Measurements from ENCODE around the gene YTHDC1.
"Not testable (repeated sequence)": the region's sequence is repeated elsewhere in the genome, so short reads cannot be mapped to it uniquely, and the experiment has no call there.

Gene YTHDC1

DNA sequence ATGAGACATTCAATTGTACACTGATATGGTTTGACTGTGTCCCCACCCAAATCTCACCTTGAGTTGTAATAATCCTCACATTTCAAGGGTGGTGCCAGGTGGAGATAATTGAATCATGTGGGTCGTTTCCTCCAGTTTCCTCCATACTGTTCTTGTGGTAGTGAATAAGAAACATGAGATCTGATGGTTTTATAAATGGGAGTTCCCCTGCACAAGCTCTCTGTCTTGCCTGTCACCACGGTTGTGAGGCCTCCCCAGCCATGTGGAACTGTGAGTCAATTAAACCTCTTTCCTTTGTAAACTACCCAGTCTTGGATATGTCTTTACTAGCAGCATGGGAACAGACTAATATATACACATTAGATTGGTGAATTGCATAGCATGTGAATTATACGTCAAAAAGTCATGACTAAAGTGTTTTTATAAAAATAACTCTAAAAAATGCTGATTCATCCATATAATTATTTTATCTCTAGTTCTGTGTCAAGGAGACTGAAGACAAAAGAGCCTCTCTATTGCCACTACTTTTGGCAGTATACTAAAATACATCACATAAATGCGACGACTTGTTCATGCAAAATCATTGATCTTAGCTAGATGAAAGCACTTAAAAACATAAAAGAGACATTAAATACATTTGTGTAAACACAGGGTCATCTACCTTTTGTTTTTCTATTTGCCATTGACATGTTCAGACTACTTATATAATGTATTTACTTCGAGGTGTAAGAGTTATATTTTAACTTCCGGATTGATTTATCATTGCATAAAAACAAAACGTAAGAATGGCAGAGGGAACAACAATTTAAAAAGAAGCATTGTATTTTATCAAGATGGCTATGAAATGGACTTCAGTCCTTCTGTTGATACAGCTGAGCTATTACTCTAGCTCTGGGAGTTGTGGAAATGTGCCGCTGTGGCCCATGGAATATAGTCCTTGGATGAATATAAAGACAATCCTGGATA lies 50.1 kb downstream of the YTHDC1 start:
- in situ Hi-C loops (cut with MboI; ENCODE audit: low sequenced_read_pairs), result no loop called here

DNA sequence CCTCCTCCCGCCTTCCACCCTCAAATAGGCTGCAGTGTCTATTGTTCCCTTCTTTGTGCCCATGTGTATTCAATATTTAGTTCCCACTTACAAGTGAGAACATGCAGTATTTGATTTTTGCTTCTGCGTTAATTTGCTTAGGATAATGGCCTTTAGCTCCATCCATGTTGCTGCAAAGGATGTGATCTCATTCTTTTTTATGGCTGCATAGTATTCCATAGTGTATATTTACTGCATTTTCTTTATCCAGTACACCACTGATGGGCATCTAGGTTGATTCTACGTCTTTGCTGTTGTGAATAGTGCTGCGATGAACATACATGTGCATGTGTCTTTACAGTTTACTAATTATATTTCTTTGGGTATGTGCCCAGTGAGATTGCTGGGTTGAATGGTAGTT lies 52.8 kb downstream of the YTHDC1 start:
- in situ Hi-C loops (cut with MboI; ENCODE audit: low sequenced_read_pairs), result no loop called here

DNA sequence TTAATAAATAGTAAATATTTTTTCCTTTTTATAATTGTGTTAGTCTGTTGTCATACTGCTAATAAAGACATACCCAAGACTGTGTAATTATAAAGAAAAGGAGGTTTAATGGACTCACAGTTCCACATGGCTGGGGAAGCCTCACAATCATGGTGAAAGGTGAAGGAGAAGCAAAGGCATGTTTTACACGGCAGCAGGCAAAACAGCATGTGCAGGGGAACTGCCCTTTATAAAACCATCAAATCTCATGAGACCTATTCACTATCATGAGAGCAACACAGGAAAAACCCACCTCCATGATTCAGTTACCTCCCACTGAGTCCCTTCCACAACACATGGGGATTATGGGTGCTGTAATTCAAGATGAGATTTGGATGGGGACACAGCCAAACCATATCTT lies 58.6 kb downstream of the YTHDC1 start:
- in situ Hi-C loops (cut with MboI; ENCODE audit: low sequenced_read_pairs), result no loop called here

DNA sequence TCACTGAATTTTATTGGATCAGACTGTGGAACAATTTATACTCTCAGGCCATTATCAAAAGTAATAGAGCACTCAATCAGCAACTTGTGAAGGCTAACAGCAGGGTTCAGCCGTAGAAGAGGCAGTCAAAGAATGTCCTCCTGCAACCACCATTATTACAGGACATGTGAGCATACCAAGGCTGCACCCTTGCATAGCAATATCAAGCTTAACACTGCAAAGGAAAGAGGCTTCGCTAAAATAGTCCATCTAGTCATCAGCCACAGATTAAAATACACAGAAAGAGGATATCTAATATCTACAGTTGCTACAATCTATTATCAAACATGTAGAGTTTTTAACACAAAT lies 61.5 kb downstream of the YTHDC1 start:
- in situ Hi-C loops (cut with MboI; ENCODE audit: low sequenced_read_pairs), result no loop called here

DNA sequence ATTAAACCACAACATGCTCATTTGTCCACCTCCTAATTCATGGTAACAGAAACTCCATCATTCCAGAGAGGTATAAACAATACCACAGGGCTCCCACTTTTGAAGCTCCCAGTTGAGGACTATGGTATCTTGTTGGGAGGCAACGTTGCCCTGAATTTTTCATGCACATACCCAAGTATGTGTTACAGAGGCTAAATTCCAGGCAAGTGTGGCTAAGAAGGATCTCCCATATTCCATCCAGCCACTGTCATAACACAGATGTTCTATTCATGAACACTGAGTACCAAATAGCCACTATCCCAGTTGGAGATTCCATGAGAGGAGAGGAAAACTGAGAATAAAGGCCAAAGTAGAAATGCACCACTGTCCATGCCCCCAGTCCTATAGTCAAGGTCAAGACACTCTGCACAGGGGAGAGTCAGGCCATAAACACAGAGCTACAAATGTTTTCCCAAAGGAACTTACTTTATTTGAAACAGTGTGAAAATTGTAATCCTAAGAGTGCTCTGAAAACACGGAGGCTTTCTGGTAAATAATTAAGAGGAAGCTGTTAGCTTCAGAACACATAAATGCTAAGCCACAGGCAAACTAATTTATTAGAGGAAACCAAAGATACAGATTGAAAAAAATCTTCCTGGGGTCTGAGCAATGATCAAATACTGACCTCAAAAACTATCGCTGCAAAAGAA lies 62.0 kb downstream of the YTHDC1 start:
- in situ Hi-C loops (cut with MboI; ENCODE audit: low sequenced_read_pairs), result no loop called here

DNA sequence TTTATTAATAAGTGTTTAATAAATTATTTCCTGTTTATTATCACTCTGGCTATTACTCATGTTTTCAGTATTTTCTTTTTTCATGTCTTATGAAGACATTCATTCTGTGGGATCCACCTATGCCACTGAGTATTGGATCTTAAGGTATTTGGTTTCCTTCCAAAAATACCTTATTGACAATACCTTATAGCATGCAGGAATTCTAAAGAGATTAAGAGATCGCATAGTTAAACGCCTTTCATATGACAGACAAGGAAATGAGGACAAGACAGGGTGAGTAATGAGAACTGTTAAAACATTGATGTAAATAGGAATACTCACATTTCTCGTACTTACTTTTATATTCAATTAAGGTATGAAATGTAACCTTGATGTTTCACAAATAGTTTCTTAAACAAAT lies 66.2 kb downstream of the YTHDC1 start:
- in situ Hi-C loops (cut with MboI; ENCODE audit: low sequenced_read_pairs), result no loop called here

DNA sequence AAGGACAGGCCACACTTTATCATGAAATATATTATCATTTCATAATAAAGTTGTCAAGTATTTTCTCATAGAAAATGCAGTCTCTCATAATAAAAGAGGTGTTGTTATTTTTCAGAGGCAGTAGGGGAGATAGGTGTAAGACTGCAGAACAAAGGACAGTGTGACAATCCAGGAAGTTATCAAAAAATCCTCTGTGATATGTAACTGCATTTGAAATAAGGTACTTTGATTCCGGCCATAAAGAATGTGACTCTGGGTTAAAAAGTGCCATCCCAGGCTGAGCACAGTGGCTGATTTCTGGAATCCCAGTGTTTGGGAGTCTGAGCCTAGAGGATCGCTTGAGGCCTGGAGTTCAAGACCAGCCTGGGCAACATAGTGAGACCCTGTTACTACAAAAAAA lies 66.8 kb downstream of the YTHDC1 start:
- in situ Hi-C loops (cut with MboI; ENCODE audit: low sequenced_read_pairs), result no loop called here

DNA sequence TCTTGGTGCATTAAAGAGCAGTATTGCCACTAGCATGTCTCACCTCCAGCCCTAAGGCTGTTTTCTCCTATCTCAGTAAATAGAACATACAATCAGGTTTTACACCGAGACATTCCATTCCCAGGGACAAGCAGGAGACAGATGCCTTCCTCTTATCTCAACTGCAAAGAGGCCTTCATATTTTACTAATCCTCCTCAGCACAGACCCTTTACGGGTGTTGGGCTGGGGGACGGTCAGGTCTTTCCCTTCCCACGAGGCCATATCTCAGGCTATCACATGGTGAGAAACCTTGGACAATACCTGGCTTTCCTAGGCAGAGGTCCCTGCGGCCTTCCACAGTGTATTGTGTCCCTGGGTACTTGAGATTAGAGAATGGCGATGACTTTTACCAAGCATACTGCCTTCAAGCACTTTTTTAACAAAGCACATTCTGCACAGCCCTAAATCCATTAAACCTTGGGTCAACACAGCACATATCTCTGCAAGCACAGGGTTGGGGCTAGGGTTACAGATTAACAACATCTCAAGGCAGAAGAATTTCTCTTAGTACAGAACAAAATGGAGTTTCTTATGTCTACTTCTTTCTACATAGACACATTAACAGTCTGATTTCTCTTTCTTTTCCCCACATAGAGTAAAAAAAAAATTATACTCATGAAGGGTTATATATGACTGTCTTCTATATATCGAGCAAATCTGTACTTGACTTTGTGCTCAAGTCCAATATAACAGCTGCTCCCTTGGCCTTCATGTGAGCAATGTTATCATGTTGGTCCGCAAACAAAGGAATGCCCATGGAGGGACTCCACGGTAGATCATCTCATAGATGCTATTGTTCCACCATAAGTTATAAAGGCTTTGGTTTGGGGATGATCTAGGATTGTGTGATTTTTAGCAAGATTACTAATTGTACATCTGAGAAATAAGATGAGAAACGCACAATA lies 67.8 kb downstream of the YTHDC1 start:
- in situ Hi-C loops (cut with MboI; ENCODE audit: low sequenced_read_pairs), result not testable (repeated sequence)

DNA sequence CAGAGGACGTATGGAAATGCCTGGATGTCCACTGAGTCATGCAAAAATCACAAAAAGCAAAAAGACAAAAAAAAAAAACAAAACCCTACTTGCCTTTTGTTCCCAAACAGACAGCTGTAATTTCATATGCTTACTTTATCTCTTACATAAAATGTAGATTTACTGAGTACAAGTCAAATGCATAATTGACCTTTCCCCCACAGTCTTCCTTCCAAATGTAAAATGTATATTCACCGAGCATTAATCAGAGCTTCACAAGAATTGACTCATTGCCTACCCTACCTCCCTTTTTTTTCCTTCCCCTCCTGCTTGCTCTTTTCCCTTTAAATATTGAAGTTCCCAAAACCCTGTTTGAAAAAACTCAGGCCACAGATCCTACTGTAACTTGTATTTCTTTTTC lies 71.9 kb downstream of the YTHDC1 start:
- in situ Hi-C loops (cut with MboI; ENCODE audit: low sequenced_read_pairs), result no loop called here

DNA sequence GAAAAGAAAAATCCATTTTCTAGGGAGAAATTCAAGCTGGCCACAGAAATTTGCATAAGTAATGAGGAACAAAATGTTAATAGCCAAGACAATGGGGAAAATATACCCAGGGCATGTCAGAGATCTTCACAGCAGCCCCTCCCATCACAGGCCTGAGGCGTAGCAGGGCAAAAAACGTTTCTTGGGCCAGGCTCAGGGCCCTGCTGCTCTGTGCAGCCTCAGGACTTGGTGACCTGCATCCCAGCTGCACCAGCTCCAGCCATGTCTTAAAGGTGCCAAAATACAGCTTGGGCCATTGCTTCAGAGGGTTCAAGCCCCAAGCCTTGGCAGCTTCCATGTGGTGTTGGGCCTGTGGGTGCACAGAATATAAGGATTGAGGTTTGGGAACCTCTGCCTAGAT lies 72.3 kb downstream of the YTHDC1 start:
- in situ Hi-C loops (cut with MboI; ENCODE audit: low sequenced_read_pairs), result no loop called here

DNA sequence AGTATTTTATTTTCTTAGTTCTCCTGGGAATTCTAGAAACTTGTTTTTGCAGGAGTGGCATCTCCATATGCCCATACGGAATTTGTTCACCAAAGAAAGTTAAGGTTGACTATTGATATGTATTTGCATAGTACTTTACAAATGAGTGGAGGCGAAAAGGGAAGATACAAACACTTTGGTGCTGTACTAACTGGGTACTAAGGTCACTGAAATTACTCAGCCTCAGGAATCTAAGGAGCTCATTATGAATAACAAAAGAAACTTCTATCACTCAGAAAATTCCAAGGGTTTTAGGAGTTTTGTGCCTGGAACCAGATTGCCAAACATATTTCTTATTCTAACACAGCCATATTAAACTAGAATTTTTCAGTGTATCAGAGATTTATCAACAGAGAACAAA lies 77.0 kb downstream of the YTHDC1 start:
- in situ Hi-C loops (cut with MboI; ENCODE audit: low sequenced_read_pairs), result no loop called here

DNA sequence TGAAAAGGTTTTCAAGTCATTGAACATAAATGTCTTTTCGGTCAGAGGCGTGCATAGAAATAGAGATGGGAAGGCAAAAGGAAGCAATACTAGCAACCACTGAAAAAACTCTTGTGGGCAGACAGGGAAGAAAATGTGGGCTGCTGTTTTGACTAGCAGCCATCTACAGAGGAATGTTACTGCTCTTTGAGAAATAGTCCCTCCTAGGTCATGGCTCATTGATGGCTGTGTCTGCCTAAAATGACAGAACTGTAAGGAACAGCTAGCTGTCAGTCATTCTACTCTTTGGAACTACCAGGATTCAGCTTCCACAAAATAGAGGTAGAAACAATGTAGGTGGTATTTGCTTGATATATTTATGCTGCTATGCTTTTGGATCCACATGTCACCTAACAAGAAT lies 77.5 kb downstream of the YTHDC1 start:
- in situ Hi-C loops (cut with MboI; ENCODE audit: low sequenced_read_pairs), result no loop called here

DNA sequence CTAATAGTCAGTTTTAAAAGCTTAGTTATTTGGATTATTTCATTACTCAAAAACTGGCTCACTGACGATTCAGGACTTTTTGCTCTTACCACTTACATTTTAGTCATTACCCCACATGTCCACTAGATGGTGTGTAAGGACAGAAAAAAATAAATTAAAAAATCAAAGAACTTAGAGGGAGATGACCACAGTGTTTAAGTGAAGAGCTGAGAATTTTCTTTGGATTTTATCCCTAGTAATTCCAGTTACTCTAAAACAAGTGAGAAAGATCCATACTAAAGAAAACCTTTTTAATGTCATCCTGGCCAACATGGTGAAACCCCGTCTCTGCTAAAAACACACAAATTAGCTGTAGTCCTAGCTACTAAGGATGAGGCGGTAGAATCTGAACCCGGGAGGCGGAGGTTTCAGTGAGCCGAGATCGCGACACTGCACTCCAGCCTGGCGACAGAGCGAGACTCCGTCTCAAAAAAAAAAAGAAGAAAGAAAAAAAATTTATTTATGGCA lies 78.0 kb downstream of the YTHDC1 start:
- in situ Hi-C loops (cut with MboI; ENCODE audit: low sequenced_read_pairs), result no loop called here

DNA sequence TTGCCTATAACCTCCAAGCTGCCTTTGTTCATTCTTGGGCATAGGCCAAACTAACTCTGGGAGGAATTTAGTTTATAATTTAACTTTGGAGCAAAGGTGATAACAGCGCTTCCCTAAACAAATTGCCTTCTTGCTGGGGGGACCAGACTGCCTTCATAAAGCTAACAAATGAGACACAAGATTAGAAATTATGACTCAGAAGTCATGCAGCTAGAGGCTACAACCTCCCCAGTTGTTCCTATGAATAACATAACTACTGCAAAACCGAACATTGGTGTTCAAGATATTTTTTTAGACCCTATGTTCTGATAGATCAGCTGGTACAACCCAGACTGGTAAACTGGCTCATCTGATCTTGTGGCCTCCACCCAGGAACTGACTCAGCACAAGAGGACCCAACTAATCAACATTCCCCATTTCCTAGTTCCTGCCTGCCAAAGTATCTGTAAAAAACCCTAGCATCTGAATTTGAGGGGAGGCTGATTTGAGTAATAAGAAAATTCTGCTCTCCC lies 82.4 kb downstream of the YTHDC1 start:
- in situ Hi-C loops (cut with MboI; ENCODE audit: low sequenced_read_pairs), result no loop called here

DNA sequence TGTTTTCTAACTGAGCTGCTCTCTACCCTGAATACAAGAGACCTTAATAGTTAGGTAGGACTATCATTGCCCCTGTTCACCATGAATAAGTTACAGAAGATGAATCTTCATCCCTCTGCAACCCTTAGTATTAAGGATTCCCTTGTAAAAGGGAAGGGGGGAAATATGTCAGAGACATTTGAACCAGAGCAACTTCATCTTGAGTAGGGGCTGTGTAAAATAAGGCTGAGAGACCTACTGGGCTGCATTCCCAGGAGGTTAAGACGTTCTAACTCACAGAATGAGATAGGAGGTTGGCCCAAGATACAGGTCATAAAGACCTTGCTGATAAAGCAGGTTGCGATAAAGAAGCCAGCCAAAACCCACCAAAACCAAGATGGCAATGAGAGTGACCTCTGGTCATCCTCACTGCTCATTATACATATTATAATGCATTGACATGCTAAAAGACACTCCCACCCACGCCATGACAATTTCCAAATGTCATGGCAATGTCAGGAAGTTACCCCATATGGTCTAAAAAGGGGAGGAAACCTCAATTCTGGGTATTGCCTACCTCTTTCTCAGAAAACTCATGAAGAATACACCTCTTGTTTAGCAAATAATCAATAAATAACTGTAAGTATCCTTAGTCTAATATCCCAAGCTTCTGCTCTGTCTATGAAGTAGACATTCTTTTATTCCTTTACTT lies 84.9 kb downstream of the YTHDC1 start:
- in situ Hi-C loops (cut with MboI; ENCODE audit: low sequenced_read_pairs), result no loop called here
